Gastroesophageal sphincter (tissue), 3 donors: Measurements from ENCODE around the gene GPBAR1.

Source experiments
- CTCF ChIP-seq, 4 experiments: fragments of 200-600 bp in 2 of 4; fragments of 450-650 bp in 2 of 4; sonication (generic) in 1 of 4; IDR thresholded peaks; one replicate each; pipeline ENCODE4 v1.5.1; 2017 to 2019; ENCODE audit warnings: antibody characterized with exemption in 4 of 4, mild to moderate bottlenecking in 2 of 4, moderate library complexity in 2 of 4
- EP300 ChIP-seq: sonication (generic); formaldehyde crosslinking; IDR thresholded peaks from one replicate; pipeline ENCODE4 v1.6.1; 2017; ENCODE audit warnings: antibody characterized with exemption, mild to moderate bottlenecking
- POLR2A ChIP-seq, 2 donors: fragments of 450-650 bp; IDR thresholded peaks; one replicate each; pipeline ENCODE4 v1.6.1; 2017; ENCODE audit warnings: antibody characterized with exemption in 2 of 2, mild to moderate bottlenecking in 2 of 2, moderate library complexity in 1 of 2
- POLR2AphosphoS5 ChIP-seq: sonication (generic); formaldehyde crosslinking; IDR thresholded peaks from one replicate; pipeline ENCODE4 v1.6.1; 2017; ENCODE audit warnings: antibody characterized with exemption

GRCh38 chr2:218282173-218282991 lies 21.6 kb downstream of the GPBAR1 start:
- no peak for TF ChIP-seq CTCF (IDR thresholded peaks at IDR 0.05)
- peak; percentile 57 for TF ChIP-seq POLR2AphosphoS5
- peak in 1 of 2 donors; percentile 16 for TF ChIP-seq POLR2A (IDR thresholded peaks at IDR 0.05)
- TF ChIP-seq EP300, result no peak
